DOHH2 (cell line): ENCODE data around the gene C9orf152.

Experiments used
- CTCF ChIP-seq: fragments of 200-600 bp; sonication (generic); IDR thresholded peaks from one replicate; pipeline ENCODE4 v1.5.1; 2014; ENCODE audit warnings: antibody characterized with exemption, mild to moderate bottlenecking, low read depth, low read length; ENCODE audit not compliant: poor library complexity, severe bottlenecking
- EZH2phosphoT487 ChIP-seq: fragments of 200-600 bp; sonication (generic); IDR thresholded peaks from 2 replicates; pipeline ENCODE4 v1.6.1; 2017; ENCODE audit warnings: borderline replicate concordance, mild to moderate bottlenecking, antibody characterized with exemption, low read length, moderate library complexity, mixed read lengths

DNA sequence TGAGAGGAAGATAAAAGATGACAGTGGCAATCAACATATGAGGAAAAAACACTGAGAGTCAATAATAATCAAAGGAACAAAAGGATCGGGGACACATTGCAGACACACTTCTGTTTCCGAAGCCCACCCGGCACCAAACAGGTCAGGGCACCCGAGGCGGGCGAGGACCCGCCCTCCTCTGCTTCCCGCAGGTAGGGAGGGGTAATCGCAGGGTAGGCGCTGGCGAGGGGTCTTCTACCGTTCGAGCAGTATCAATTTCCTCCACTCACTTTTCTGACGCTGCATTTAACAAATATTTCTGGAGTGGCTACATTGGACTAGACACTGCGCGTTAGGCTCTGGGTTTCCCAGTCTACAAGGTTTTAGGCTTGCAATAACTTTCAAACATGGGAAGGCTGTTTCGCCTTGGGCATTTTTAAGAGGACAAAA, 47.1 kb upstream of the C9orf152 start:
- TF ChIP-seq CTCF (no peak), EZH2phosphoT487 (no peak)
